ENCODE measurements around the gene FAM219A.

Gene FAM219A

DNA sequence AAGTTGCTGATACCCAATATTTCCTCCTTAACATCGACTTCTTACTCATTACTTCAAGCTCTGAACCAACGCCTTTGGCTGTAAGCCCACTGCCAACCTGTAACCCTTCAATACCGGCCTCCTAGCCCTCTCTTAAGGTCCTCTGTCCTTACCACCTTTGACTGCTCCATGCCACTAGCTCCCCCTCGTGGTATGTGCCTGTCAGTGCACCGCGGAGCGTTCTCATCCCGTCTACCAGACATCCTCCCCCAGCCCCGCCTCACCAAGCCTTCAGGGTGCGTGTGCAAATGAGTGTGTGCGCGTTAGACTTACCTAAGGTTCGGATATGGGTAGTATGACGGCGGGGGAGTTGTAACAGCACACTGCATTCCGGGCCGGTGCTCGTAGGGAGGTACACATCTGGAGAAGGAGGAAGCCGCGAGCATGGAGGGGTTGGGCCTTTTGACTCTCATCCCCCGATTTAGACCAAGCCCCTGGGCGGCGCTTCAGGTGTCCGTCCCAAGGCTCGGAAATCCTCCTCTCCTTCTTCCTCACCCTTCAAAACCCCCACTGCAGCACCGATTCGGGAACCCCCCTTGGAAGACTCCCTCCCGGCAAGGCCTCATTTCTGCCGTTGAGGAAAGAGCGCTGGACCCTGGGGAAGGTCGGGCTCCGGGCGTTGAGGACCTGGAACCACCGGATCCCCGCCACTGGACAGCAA lies 78.9 kb downstream of the FAM219A start:
- TF ChIP-seq PATZ1 (tag by site-specific recombination; IDR thresholded peaks at IDR 0.05), result peak; percentile 31; the same call in 1 of the 2 replicates
- no peak for TF ChIP-seq ZSCAN23 (tag by site-specific recombination; IDR thresholded peaks at IDR 0.05)
- TF ChIP-seq SP7 (tag by site-specific recombination; IDR thresholded peaks at IDR 0.05), result peak; percentile 44
- peak; percentile 52 for TF ChIP-seq SP3 (tag by site-specific recombination; IDR thresholded peaks at IDR 0.05)
- TF ChIP-seq ZBTB26 (tag by site-specific recombination; optimal IDR thresholded peaks at IDR 0.05), result peak; percentile 12
- no peak for TF ChIP-seq ELK4 (IDR thresholded peaks at IDR 0.05; ENCODE audit: borderline replicate concordance, low read depth, low read length)
- TF ChIP-seq ZBTB48 (tag by site-specific recombination; IDR thresholded peaks at IDR 0.05), result peak; percentile 99
- TF ChIP-seq SCRT2 (tag by site-specific recombination; IDR thresholded peaks at IDR 0.05), result peak; percentile 94
- no peak for TF ChIP-seq ZNF175 (tag by site-specific recombination; IDR thresholded peaks at IDR 0.05)
- TF ChIP-seq SCRT1 (tag by site-specific recombination; IDR thresholded peaks at IDR 0.05; ENCODE audit: borderline replicate concordance), result peak; percentile 91
- TF ChIP-seq SP2 (tag by site-specific recombination; IDR thresholded peaks at IDR 0.05), result peak; percentile 31; the same call in 1 of the 2 replicates
- TF ChIP-seq, protein P1, sequence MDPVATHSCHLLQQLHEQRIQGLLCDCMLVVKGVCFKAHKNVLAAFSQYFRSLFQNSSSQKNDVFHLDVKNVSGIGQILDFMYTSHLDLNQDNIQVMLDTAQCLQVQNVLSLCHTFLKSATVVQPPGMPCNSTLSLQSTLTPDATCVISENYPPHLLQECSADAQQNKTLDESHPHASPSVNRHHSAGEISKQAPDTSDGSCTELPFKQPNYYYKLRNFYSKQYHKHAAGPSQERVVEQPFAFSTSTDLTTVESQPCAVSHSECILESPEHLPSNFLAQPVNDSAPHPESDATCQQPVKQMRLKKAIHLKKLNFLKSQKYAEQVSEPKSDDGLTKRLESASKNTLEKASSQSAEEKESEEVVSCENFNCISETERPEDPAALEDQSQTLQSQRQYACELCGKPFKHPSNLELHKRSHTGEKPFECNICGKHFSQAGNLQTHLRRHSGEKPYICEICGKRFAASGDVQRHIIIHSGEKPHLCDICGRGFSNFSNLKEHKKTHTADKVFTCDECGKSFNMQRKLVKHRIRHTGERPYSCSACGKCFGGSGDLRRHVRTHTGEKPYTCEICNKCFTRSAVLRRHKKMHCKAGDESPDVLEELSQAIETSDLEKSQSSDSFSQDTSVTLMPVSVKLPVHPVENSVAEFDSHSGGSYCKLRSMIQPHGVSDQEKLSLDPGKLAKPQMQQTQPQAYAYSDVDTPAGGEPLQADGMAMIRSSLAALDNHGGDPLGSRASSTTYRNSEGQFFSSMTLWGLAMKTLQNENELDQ (tag by site-specific recombination; IDR thresholded peaks at IDR 0.05; ENCODE audit: low read depth), result no peak
- TF ChIP-seq ZBTB8A (tag by site-specific recombination; IDR thresholded peaks at IDR 0.05), result peak; percentile 51; the same call in 1 of the 2 replicates
- peak; percentile 90 for TF ChIP-seq TRIM28 (IDR thresholded peaks at IDR 0.05; ENCODE audit: borderline replicate concordance, low read length)
- peak; percentile 90 for TF ChIP-seq ZNF654 (tag by site-specific recombination; IDR thresholded peaks at IDR 0.05; ENCODE audit: low read depth)
- TF ChIP-seq ZNF2 (tag by site-specific recombination; IDR thresholded peaks at IDR 0.05), result peak; percentile 99
- 0 out of 2 replicates have a peak, but pooled peaks have one; percentile 26 for TF ChIP-seq ZBTB17 (tag by site-specific recombination; IDR thresholded peaks at IDR 0.05)
- TF ChIP-seq ZNF169 (tag by site-specific recombination; IDR thresholded peaks at IDR 0.05), result no peak
- TF ChIP-seq ZFHX2 (tag by site-specific recombination; conservative IDR thresholded peaks at IDR 0.05), result peak; percentile 20; the same call in 1 of the 2 replicates
- no peak for TF ChIP-seq ZFP41 (tag by site-specific recombination; IDR thresholded peaks at IDR 0.05; ENCODE audit: borderline replicate concordance)
- TF ChIP-seq BCL11B (tag by site-specific recombination; IDR thresholded peaks at IDR 0.05; ENCODE audit: low read depth), result peak; percentile 99
- peak; percentile 88 for TF ChIP-seq BCL11A (tag by site-specific recombination; IDR thresholded peaks at IDR 0.05; ENCODE audit: low read depth)
- TF ChIP-seq, protein P2, sequence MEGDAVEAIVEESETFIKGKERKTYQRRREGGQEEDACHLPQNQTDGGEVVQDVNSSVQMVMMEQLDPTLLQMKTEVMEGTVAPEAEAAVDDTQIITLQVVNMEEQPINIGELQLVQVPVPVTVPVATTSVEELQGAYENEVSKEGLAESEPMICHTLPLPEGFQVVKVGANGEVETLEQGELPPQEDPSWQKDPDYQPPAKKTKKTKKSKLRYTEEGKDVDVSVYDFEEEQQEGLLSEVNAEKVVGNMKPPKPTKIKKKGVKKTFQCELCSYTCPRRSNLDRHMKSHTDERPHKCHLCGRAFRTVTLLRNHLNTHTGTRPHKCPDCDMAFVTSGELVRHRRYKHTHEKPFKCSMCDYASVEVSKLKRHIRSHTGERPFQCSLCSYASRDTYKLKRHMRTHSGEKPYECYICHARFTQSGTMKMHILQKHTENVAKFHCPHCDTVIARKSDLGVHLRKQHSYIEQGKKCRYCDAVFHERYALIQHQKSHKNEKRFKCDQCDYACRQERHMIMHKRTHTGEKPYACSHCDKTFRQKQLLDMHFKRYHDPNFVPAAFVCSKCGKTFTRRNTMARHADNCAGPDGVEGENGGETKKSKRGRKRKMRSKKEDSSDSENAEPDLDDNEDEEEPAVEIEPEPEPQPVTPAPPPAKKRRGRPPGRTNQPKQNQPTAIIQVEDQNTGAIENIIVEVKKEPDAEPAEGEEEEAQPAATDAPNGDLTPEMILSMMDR (tag by site-specific recombination; IDR thresholded peaks at IDR 0.05), result peak; percentile 67; the same call in 1 of the 2 replicates
- TF ChIP-seq ZNF324 (tag by site-specific recombination; IDR thresholded peaks at IDR 0.05), result 0 out of 2 replicates have a peak, but pooled peaks have one; percentile 48
- TF ChIP-seq PBX3 (CRISPR knock-in tag; IDR thresholded peaks at IDR 0.05), result no peak
- no peaks in the 10 kb centered on the region for H3K9me3 ChIP-seq (ENCODE audit: control insufficient read depth, insufficient read depth, low read depth, low read length)
- ChIA-PET POLR2A (no interaction called here), CTCF (interaction anchor here (0.5 to 10.7 kb wide), 40 partner anchors 9 to 564 kb away, joined by 3 to 172 read pairs (median 4); no protein-coding TSS in a partner anchor)
- H3K4me3 ChIP-seq (ENCODE audit: low read depth, low read length), result no peak overlapping the region
- H3K27ac ChIP-seq (ENCODE audit: extremely low read depth, low read depth, low read length), result no peak overlapping the region
- no peaks in the 10 kb centered on the region for H3K36me3 ChIP-seq (ENCODE audit: control insufficient read depth in 2 of 2, insufficient read depth in 1 of 2, low read length in 2 of 2)
- H3K4me1 ChIP-seq (ENCODE audit: control insufficient read depth, insufficient read depth, low read length), result no peaks in the 10 kb centered on the region; the same call in none of the 2 replicates

Measured in HEK293 (cell line).